Measurements from ENCODE around the gene JPT1.

JPT1 gene

DNA sequence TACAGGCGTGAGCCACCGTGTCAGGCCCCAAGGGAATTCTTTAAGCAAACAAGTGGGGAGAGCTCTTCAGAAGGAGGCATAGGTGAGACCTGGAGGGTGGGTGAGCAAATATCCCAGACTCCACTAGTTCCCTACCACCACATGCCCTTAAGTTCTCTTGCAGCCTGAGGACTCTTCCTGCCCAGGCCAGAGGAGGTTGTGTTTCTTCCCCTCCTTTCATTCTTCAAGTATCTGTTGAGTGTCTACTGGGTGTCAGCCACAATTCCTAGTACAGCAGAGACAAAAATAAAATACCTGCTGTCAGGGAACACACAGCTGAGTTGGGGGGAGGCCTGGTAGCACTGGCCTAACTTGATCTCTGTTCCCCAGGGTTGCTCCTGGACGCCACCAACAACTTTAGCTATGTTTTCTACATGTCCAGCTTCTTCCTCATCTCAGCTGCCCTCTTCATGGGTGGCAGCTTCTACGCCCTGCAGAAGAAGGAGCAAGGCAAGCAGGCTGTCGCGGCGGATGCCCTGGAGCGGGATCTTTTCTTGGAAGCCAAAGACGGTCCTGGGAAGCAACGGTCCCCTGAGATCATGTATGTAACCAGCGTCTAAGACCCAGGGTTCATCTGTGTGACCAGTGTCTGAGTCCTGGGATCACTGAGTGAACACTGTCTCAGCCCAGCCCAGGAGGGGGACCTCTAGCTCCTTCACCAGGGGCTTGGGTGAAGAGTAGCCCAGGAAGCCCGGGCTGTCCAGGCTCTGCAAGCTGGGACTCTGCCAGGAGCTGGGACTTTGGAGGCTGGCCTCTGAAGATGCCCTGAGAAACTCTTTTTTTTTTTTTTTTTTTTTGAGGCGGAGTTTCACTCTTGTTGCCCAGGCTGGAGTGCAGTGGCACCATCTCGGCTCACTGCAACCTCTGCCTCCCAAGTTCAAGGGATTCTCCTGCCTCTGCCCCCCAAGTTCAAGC lies 50.4 kb downstream of the JPT1 start:
- DNase-seq = peak; percentile 7

DNA sequence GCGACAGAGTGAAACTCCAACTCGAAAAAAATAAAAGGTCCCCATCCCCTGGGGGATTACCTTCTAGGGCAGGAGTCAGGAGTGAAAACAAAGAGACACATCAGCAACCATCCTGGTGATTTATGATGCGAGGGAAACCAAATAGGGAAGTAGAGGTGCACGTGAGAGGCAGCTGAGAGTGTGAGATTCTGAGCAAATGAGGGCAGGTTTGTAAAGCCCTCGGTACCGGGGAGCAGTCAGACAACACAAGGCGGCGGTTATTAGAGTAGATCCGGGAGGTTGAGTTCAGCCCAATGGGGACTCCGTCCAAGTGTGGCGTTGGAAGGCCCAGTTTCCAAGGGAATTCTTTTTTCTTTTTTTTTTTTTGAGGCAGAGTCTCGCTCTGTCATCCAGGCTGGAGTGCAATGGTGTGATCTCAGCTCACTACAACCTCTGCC lies 51.9 kb downstream of the JPT1 start:
- DNase-seq = no peak

DNA sequence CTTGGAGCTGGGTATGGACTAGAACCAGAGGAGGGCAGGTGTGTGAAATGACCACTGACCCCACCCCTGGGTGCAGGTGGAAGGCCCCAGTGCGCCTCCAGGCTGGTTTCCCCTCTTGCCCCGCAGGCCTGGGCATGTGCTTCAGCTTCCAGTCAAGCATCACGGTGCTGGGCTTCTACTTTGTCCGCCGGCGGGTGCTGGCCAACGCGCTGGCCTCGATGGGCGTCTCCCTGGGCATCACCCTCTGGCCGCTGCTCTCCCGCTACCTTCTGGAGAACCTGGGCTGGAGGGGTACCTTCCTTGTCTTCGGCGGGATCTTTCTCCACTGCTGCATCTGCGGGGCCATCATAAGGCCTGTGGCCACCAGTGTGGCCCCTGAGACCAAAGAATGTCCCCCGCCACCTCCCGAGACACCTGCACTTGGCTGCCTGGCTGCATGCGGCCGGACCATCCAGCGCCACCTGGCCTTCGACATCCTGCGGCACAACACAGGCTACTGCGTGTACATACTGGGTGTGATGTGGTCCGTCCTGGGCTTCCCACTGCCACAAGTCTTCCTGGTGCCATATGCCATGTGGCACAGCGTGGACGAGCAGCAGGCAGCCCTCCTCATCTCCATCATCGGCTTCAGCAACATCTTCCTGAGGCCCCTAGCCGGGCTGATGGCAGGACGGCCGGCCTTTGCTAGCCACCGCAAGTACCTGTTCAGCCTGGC lies 54.3 kb downstream of the JPT1 start:
- DNase-seq = no peak

DNA sequence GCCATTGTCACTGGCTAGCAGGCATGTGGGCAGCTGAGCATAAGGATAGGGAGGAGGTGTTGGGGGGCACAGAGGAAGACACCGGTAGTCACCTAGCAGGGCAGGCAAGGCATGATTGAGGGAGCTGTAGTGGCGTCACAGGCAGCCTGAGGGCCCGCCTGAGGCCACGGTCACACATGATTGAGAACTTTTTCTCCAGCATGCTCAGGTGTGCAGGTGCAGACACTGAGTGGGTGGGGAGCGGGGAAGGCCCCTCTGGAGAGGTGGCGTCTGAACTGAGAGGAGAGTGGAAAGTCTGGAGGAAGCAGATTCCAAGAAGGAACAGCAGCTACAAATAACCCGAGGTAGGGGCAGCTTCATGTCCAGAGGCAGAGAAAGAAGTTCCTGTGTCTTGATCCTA lies 55.5 kb downstream of the JPT1 start:
- no peak for DNase-seq

DNA sequence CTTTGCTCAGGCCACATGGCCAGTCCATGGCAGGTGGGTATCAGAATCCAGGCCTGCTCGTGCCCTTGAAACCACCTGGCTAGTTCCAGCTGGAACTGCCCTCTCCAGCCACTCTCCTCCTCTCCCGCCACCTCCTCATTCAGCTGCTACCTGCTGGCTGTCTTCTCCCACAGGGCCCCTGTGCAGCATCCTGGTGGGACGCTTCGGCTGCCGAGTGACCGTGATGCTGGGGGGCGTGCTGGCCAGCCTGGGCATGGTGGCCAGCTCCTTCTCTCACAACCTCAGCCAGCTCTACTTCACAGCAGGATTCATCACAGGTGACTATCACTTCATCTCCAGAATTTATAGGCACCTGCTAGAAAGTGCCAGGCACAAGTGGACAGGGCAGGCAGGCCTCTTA lies 56.4 kb downstream of the JPT1 start:
- no peak for DNase-seq

DNA sequence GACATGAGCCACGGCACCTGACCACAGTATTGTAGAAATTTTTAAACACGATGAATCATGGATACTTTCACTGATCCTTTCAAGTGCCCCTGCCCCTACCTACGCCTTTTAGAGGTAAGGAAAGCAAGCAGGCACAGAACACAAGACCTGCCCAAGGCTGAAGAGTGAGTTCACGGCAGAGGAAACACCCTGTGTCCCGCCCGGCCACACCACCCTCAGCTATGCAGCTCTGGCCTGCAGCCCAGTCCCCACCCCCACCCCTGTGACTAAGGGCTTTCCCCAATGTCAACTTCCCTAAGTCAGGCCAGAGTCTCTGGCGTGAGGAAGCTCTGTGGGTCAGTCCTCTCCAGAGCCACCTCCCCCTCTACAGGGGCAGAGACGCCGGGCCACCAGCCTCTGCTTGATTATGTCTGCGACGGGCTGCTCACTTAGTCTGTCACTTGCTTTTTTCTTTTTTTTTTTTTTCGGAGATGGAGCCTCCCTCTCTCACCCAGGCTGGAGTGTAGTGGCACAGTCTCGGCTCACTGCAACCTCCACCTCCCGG lies 58.2 kb downstream of the JPT1 start:
- no peak for DNase-seq

DNA sequence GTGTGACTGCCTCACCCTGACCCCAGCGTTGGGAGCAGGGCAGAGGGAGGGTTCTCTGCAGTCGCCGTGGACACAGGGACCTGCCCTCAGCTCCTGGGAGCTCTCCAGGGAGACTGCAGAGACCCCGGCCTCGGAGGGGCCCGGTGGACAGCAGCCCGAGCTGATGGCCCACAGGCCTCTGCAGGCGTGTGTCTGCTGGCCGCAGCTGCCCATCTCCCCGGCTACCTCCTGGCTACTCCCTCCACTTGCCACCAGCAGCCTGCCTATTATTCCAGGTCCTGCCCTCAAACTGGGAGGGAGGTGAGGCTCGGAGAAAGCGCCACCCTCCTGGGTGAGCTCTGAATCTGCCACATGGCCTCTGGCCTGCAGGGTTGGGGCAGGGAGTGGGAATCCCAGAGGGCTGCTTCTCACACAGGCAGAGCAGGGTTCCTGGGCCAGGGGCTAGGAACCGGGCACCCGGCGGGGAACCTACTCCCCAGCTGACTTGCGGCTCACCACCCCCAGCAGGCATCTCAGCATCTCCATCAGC lies 59.4 kb downstream of the JPT1 start:
- DNase-seq = no peak

DNA sequence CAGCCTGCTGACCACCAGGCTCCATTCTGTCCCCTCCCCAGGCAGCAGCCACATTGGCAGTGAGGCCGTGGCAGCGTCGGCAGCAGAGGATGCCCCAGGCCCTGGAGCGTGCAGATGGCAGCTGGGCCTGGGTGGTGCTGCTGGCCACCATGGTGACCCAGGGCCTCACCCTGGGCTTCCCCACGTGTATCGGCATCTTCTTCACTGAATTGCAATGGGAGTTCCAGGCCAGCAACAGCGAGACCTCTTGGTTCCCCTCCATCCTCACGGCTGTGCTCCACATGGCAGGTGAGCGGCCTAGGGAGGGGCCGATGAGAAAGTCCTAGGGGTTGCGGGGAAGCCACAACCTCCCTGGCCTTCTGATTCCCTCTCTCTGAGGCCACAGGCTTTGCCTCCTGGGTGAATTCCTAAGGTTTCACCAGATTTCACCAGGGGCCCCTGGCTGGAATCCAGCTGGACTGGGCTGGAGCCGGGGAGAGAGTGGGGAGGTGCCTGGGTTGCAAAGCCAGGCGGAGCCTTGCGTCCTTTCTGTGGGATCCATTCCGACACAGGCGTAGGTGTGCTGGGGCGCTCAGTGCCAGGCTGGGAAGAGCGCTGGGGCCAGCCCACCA lies 60.7 kb downstream of the JPT1 start:
- DNase-seq = no peak

DNA sequence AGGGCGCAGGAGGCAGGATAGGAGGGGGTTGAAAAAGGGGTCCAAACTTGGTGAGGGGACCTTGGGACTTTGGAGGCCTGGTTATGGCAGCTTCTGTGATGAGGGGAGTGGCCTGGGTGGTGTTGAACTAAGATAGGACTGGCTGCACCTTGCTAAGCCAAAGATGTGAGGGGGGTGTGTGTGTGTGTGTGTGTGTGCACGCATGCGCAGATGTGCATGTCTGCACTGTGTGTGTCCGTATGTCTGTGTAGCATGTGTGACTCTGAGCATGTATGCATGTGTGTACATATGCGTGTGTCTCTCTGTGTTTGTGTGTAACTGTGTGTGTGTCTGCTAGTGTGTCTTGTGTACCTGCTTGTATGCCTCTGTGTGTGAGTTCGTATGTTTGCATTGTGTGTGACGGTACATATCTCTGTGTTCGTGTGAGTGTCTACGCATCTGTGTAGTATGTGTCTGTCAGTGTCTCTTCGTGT lies 62.4 kb downstream of the JPT1 start:
- no peak for DNase-seq

DNA sequence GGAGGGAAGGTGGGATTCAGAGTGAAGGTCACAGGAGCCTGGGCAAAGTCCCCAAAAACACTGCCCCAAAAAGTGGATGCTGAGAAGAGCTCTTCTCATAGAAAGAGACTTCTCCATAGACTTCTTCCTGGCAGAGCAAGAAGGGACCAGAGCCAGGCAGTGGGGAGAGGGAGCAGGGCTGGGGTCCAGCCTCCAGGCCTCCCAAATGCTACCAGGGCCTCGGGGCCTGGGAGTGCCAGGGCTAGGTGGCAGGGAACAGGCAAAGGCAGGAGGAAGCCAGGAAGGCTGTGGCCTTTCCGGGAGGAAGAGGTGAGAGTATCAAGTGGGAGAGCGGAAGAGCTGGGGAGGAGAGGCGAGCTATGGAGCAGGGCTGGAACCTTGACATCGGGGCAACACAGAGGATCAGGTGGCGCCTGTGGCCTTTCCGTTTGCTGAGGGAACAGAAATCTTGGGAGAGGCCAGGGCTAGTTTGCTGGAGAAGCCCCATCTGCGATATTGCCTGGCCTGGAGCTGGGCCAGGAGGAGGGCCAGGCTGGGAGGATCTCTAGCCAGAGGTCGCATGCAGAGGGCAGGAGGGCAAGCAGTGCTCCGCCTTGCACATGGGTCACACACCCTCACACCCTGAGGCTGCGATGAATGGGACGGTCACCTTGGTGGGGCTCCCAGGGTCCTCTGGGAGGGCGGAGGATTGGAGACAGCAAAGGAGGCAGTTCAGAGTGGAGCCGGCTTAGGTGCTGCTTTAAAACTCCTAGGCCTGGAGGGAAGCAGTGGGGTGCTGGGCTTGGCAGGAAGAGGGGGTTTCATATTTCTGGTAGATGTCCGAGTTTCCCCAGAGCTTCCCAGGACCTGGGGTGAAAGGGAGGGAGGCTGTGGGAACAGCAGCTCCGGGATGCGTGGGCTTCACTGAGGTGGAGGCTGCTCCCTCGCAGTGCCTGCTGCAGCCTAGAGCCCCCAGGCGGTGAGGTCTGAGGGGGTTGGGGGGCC lies 63.1 kb downstream of the JPT1 start:
- DNase-seq = no peak

DNA sequence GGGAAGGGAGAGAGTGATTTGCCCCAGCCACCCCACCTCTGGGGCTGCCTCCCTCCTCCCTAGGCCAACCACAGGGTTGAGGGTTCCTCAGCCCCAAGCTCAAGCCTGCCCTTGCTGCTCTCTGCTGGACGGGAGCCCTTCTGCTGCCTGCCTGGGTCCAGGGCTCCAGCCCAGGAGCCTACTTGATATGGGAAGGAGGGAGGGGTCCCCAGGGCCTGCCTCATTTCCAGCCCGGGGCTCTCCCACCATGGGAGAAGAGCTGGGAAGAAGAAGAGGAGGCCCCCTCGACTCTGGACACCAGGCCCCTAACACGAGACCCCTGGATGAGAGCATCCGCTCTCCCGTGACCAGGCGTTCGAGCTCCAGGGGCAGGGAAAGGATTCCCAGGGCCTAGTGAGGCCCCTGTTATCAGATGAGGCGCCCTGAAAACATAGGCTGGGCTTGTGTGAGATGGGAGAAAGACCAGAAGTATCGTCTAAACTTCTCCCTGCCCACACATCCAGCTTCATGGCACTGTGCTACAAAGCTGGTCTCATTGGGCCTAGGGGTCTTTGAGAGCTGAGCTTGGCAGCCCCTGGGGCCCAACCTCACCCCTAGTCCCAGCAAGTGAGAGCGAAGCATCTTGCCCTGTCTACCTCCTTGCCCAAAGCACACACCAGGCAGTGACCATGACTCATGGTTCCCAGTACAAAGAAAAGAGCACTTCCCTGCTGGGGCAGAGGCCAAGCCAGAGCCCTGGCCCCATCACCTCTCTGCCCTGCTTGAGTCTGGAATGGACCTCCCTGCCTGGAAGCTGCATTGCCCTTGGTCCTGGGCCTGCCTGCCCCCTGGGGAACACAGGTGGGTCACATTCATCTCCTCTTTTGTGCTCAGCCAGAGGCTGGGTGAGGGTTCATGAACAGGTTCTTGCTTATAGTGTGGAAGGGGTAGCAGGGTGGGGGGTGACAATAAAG lies 65.6 kb downstream of the JPT1 start:
- no peak for DNase-seq

DNA sequence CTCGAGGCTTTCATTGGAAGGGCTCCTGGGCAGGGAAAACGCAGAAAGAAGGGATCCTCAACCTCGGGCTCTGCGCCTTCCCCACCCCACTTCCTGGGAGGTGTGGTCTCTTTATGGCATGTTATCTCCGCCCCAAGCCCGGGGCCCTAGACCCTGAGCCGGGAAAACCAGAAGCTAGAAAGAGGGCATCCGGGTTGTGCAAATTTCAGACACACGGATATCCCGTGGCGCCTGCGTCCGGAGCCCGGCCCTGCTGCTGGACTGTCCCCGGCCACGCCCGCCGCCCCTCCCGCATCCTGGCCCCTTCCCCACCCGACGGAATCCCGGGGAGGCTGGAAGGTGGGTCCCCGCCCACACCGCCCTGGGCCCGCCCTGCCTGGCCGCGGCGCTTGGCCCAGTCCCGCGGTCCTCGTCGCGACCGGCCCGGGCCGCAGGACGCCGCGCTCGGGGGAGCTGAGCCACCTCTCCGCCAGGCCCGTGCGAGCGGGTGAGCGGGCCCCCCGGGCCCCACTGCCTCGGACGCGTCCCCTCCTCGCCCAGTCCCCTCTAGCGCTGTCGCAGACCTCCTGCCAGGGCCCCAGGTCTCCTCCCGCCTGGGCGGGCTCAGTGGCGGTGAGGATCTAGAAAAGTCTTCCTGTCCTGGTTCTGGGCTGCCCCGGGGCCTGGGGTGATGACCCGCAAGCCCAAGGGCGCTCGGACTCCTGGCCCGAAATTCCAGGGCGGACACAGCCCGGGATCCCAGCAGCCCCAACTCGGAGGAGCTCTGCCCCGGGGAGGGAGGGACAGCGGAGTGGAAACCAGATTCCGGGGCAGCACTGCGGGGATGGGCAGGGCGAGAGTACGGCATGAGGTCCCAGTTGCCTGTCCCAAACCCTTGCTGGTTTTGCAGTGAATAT lies 66.5 kb downstream of the JPT1 start, which contains the start of gene SLC16A5:
TSS of gene SLC16A5 (plus strand) at position 397 of the 896 bp plus-strand sequence. CDS start 5,683 bp downstream, outside the sequence.
- no peak for DNase-seq

DNA sequence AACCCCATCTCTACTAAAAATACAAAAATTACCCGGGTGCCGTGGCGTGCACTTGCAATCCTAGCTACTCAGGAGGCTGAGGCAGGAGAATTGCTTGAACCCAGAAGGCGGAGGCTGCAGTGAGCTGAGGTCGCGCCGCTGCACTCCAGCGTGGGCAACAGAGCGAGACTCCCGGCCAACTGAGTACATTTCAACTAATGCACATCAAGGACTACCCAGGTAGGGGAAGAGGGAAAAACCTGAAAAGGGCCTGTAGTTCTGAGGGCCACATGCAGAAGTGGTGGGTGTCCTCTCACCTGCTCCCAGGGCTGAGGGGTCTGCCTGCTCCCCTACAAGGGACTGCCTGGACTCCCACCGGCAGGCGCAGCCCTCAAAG lies 67.1 kb downstream of the JPT1 start:
- no peak for DNase-seq

DNA sequence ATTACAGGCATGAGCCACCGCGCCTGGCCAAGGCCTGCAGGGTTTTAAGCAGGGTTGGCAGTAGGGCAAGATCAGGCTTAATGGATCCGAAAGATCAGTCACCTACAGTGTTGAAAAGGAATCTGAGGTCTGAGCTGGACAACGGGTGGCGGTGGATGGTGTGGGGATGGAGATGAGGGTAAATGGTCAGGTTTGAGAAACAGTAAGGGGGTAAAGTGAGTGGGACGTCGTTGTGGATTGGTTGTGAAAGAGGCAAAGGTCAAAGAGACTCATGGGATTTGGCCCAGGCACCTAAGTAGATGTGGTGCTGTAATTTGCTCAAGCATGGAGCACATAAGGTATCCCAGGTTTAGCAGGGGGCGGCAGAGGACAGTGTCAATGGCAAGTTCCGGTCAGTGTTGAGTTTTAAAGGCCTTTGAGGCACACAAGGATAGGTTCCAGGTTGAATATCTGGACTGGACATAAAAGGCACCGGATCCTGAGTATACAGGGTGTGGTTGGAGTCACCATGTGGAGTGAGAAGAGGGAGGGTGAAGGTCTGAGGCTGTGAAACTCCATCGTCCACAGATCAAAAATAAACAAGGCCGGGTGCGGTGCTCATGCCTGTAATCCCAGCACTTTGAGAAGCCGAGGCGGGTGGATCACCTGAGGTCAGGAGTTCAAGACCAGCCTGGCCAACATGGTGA lies 67.7 kb downstream of the JPT1 start:
- DNase-seq = no peak
